Measurements from ENCODE around the gene MAML3.

DNA sequence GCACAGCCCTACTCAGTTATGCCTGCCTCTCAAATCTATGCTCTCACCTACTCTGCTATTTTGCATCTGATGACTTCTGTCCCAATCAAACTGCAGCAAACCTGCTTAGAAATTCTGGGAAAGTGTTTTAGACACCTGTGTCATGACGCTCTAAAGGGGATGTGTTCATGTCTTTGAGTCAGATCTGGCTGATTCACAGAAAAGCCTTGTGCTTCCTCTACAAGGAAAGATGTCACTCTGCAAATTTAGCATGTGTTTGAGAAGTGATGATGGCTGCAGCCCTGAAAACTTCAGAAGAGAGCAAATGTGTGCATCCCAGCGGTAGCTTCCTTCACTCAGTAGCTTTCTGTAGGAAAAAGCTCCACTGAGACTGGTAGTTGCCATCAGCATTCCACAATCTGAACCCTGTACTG lies 253.0 kb downstream of the MAML3 start:
- TF ChIP-seq POLR2A (IDR thresholded peaks at IDR 0.05; ENCODE audit: low read depth, low read length) = no peak
- no peak for TF ChIP-seq TAF1 (IDR thresholded peaks at IDR 0.05; ENCODE audit: low read depth, low read length)
- no peak for TF ChIP-seq PAX5 (IDR thresholded peaks at IDR 0.05; ENCODE audit: insufficient read depth, low read length, severe bottlenecking)

All from GM12891 (cell line).